GM21381 (cell line): ENCODE results near the gene SPOCK1.

Experiments used
- ATAC-seq: cut with Tn5 transposase; IDR thresholded peaks from one replicate; pipeline ENCODE4 v1.9.1; 2021; ENCODE audit warnings: mild to moderate bottlenecking, moderate library complexity; ENCODE audit not compliant: unreplicated experiment

Gene SPOCK1

DNA sequence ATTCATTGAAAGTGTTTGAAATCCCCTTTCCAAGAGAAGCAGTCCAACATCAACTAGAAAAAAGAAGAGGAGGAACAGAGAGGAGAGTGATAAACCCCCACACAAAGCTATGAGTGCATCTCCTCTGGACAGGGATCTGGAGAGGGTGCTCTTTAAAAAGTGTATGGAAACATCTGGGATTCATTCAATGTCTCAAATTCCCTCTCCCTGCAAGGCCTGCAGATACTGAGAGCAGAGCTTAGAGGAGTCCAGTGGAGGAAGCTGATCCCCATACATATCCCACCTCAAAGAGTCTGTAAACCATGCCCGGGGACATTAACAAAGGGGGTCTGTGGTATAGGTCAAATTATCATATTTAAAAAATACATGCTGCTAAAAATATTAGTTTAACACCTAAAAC lies 2.2 kb downstream of the SPOCK1 start:
- ATAC-seq = no peak

DNA sequence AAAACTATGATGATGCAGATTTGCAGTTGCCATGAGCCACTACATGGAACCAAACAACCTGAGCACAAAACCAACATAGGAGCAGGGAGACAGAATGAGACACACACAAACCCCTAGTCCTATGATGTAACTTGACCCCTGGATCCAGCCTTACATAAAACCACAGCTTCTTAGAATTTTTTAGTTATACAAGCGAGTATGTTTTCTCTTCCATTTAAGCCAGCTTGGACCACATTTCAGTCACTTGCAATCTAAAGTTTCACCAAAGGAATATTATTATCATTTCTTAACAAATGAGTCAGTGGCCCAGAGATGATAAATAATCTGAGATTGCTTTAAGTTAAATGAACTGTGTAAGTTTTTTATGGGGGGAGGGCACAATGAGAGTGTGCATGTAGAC lies 6.8 kb downstream of the SPOCK1 start:
- no peak for ATAC-seq

DNA sequence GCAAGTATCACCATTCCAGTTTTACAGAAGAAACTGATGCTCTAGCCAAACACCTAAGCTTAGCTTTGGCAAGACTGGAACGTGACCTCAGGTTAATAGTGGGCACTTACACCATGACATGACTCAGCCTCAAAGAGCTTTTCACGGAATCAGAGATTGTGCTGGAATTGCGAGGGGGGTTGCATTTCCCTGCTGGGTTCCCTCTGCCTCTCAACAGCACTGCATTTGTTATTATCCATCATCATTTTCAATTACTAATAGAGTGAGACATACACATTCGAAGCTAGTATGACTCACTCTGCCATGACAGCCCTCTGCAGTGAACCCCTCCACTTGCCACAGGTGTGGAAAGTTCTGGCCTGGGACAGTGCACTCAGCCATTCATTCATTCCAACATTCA lies 8.0 kb downstream of the SPOCK1 start:
- ATAC-seq = no peak

DNA sequence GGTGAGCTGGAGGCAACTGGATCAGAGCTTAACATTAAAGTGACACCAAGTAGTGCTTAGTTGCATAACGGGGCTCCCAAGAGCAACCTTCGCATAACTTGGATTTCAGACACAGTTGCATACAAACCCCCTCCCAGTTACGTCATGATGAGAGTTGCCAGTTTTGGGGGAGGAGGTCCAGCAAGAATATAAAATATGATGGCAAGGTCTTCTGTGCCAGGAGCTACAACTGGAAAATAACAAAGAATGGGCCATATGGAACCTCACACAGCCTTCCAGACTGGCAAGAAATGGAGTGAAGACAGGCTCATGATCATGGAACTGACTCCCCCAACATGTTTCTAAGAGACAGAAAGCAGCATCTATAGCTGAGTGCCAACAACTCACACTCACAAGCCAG lies 8.5 kb downstream of the SPOCK1 start:
- no peak for ATAC-seq

DNA sequence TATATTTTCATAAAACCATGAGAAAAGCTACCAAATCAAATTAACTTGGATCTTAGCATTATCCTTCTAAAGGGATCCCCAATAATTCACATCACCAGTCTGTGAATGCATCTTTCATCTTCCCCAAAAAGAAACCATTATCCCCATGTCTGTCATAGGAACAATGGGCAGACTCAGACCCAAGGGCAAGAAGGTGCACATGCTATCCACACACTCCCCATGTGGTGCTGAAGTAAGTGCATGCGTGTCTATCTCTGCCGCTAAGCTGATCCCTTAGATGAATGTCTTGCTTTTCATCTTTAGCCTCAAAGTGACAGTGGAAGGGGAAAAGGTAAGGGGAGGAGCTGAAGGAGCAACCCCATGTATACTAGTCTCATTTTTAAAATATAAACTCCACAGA lies 10.2 kb downstream of the SPOCK1 start:
- ATAC-seq = no peak

DNA sequence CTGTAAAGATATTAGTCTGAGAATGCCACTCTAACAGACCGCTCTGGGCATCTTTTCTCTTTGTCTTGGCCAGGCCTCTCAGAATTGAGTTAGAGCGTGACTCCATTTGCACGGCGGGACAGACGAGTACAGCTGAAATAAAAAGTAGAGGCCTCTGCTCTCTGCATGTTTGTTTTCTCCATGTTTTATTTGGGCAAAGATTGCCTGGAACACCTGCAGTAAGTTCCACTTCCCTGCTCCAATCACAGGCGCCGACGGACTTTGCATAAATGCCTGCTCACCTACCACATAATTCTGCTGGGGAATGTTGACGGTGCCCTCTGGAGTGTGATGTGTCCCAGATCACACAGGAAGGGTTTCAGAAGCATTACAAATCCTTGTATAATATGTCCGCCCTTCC lies 10.6 kb downstream of the SPOCK1 start:
- ATAC-seq = no peak

DNA sequence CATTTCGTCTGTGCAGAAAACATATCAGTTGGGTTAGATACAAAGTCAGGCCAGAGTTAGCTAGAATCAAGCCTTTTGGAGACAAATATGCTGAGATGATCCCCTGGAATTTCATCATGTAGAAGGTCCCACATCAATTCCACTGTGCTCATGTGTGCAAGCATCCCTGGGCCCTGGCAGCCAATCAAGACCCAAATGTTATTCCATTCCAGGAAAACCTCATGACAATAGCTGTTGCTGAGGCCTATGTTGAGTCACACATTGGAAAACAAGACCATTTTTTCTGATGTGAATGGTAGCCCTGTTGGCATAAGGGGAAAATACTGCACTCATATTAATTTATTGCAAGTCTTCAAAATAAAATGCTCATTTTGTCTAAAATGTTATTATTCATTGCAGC lies 11.5 kb downstream of the SPOCK1 start:
- ATAC-seq = no peak

DNA sequence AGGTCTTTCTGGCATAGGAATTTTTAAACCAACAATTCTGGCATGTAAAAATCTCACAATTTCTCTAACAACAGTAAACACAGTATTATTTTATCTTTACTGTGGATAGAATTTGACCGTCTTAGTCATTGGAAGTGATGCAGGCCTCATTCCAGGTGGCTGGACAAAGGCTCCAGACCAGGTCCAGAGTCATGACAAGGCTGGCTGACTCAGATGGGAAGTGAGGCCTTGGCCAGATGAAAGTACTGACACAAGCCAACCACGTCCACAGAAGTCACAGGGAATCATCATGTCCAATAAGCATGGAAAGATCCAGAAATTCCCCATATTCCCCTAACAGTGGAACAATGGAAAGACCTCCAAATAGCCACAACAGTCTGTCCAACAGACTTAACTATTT lies 12.4 kb downstream of the SPOCK1 start:
- ATAC-seq = no peak

DNA sequence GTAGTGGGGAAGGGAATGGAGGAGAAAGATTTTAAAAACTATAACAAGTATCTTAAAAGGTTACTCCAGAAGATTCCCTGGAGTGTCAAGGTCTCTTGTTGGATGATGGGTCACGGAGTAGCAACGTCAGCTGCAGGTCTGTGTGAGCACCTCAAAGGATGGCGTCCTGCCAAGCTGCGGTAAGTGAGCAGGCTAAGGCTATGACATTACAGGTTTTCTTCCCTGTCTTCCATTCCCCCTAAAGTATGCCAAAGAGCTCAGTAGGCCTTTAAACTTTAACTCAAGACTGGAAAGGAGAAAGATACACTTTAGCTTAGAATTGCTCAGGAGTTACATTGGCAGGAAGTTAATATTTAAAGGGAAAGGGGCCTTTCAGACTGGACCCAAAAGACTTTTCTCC lies 17.5 kb downstream of the SPOCK1 start:
- no peak for ATAC-seq

DNA sequence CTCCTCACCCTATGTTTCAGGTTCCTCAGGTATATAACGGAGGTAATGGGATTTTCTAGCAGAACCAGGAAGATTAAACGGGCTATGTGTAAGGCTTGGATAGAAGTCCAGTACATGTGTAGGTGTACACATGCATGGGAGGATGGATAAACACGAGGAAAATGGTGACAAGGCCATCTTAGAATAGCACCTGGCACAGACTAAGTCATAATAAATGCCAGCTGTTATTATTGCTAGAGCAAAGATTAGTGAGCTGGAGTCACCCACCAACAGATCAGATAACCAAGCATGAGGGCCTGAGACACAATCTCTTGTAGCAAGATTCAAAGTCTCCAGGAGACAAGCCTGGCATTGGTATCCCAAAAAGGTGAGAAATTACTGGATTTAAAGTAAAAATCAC lies 21.1 kb downstream of the SPOCK1 start:
- ATAC-seq = no peak

DNA sequence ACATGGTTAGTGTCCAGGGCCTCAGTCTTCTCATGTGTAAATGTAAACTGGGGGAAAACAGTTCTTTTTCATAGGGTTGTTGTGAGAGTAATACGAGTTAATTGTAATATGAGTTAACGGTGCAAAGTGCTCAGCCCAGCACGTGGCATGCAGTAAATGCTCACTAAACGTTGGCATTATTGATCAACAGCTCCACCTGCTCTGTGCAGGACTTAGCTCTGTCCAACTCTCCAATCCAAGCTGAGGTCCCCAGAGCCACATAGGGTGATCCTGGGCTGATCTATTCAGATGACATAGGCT lies 28.3 kb downstream of the SPOCK1 start:
- no peak for ATAC-seq

DNA sequence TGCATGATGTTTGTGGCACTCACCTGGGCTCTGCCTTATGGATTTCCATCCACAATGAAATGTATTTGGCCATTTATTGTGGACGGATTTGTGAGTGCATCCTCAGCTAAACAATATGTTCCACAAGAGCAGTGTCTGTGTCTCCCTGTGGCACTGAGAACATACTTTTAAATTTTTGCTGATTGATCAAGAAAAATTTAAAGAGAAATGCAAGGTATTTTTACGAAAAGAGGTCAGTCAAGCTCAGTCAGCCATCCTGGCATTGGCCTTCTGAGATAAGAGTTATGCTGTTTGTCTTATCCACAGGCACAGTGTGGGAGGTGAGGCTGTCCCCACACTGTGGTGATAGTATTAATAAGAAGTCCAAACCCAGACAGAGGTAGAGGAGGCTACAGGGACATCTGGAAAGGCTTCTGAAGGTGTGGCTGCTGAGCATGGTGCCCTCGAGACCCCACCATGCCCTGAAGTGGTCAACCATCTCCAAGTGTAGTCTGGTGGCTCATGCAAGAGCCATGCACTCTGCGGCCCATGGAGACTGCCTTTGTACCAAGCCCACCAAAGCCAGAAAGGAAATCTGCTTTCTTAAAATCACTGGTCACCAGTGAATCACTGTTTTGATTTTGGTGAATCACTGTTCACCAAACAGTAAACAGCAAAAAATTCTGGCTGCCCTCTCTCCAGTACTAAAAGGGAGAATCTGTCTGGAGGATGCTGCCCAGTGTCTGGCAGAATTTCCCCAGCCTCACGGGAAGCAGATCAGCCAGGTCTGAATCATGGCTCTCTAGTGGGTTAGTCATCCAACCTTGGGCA lies 28.8 kb downstream of the SPOCK1 start:
- ATAC-seq = no peak

DNA sequence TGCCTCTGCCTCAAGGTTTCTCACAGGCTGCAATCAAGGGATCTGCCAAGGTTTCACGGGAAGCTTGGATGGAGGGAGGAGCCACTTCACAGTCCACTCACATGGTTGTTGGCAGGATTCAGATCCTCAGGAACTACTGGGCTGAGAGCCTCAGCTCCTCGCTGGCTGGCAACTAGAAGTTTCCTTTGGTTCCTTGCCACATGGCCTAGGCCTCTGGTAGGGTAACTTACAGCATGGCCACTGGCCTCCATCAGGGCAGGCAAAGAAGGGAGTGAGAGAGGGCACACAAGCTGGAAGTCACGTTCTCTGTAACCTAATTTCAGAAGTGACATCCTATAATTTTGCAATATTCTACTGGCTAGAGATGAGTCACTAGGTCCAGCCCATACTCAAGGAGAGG lies 32.2 kb downstream of the SPOCK1 start:
- no peak for ATAC-seq

DNA sequence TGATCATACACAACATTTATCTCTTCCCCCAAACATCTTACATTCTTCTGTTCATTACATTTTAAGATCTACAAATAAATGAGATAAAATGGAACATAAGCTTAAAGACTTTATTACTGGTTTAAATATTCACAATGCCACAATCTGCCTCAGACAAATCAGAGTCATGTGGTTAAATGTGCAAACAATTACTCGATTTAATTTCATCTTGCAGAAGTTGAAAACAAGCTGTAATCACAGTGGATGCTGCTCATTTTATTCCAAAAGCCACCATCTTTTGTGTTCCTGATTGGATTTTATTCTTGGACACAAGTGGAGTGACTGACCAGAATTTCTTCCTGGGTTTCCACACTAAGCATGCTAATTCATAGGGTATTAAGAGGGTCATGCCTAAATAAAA lies 33.2 kb downstream of the SPOCK1 start:
- ATAC-seq = no peak

DNA sequence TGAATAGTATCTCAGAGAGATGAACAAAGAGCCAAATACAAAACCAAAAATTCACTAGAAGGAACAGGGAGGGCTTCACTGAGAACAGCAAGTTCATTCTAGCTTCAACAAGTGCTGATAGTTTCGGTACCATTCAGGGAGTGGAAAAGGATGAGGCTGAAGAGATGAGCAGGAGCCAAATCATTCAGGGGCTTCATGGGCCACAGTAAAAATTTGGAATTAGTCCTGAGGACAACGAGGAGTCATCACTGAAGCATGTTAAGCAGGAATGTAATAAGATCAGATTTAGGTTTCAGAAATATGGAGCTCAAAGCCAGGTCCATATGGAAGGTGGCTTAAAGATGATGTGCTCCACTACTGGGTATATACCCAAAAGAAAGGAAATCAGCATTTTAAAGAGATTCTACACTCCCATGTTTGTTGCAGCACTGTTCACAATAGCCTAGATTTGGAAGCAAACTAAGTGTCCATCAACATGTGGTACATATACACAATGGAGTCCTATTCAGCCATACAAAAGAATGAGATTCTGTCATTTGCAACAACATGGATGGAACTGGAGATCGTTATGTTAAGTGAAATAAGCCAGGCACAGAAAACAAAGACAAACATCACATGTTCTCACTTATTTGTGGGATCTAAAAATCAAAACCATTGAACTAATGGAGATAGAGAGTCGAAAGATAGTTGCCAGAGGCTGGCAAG lies 36.2 kb downstream of the SPOCK1 start:
- ATAC-seq = no peak

DNA sequence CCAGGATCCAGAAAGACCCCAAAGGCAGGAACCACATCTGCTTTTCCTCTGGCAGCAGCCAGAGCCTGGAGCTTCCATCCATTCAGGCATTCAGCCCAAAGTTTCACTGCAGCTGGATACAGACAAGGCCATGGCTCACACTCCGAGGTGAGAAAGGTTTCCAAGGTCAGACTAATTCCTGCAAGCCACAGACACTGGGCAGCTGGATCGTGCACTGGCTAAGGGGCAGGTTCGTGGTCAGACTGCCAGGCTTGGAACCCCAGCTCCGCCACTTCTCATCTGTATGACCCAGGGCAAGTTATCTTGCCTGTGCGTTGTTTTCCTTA lies 36.9 kb downstream of the SPOCK1 start:
- ATAC-seq = no peak

DNA sequence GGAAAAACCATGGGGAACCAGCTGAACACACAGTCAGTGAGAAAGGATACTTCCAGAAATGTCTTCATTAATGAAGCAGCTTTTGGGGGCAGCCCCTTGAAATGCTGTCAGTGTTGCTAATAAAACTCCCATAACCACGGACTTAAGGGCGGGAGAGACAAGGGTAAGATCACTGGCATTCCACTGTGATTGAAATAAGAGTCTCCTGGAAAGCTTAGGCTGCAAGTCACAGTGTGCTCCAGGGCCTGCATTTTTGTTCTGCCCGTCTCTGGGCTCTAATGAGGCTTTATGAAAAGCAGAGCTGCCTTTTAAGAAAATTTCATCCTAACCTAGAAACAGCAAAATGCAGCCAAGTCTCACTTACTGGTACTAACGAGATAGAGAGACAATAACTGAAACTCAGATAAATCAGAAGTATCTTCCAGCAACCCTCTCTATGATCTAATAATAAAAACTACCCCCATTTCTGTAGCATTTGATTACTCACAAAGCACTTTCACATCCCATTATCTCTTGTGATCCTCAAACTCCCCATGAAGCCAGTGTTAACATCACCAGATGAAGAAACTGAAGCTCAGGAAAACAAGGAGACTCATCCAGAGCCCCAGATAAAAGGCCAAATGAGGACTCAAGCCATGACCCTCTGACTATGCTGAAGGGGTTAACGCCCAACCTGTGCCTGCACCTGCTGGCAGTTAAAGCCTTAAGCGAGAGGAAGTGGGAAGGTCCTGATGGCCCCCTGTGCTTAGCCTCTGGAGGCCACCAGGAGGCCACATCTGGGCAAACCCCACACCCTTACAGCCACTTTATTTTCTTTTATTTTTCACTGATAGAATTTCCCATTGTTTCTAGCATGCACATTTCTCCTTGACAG lies 37.5 kb downstream of the SPOCK1 start:
- no peak for ATAC-seq

DNA sequence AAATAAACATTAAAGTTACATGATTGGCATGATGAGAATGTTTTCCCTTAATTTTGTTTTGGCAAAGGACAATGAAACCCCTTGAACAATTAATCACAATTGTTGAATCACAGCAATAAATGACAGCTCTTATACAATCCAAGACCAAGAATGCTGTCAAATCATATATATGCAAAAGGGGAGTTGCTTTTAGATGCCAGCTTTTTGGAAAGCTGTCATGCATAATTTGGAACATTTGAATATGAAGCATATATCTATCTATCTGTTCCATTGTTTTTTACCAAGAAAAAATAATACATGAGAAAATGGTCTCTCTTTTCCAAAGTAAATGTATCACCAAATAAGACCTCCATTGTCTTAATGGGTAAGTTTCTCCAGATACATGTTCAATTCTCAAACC lies 44.5 kb downstream of the SPOCK1 start:
- no peak for ATAC-seq

DNA sequence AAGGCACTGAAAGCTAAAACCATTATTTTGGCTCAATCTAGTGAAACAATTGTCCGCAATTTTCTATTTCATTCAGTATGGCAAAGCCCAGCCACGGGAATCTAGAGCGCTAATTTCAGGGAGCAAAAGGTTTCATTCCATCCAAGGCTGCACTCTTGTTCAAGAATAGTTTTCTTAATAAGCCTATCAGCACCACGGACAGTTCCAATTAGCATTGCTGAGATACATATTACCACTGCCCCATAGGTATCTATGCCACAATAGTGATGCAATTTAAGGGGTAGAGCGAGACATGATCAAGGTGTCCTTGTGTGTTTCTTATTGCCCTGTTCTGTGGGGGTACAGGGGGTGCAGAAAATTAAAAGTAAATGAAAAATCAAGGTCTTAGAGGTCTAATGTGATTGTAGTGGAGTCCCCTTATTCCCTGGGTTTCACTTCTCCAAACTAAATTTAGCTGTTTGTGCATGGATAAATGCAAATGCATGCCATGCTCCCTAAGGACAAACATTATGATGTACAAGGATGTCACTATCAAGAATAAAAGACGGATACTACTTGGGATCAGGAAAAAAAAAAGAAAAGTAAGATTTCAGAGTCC lies 45.5 kb downstream of the SPOCK1 start:
- no peak for ATAC-seq

DNA sequence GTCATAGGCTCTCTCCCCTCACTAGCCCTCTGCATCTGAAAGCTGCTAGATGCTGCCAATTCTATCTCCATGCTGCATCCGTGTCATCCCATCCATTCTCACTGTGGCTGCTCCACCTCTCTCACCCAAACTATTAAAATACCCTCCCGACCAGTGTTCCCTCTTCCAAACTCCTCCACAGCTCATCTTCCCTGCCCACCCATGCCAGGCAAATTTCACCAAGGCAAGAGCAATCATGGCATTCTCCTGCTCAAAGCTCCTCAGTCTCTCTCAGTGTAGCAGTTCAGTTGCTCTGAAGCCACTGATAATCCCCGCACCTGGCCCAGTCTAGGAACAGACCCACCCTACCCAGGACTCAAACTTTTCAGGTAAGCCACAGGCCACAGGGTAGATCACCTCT lies 48.4 kb downstream of the SPOCK1 start:
- ATAC-seq = no peak

DNA sequence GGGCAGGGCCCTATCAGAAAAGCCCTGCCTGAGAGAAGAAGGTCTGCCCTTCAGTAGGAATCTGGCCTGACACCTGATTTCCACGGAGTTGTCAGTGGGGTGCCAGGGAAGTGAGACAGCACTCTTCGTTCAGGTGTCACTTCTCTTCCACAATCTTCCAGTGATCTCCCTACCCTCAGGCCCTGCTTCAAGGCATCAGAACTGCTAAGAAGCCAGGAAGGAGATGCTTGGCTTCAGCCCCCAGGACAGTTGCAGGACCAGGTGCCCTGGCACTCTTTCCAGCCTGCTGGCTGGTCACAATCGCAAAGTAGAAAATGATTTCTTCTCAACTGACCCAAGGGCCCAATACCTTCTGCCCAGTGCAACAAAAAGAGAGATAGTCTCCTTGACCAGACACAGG lies 50.3 kb downstream of the SPOCK1 start:
- no peak for ATAC-seq

DNA sequence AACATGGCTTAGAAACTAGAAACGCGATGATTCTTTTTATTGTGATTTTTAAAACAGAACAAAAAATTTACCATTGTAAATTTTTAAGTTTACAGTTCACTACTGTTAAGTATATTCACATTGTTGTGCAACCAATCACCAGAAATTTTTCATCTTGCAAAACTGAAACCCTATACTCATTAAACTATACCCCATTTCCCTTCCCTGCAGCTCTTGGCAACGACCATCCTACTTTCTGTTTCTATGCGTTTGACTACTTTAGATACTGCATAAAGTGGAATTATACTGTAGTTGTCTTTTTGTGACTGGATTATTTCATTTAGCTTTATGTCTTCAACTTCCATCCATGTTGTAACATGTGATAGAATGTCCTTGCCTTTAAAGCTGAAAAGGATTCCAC lies 52.5 kb downstream of the SPOCK1 start:
- ATAC-seq = no peak
